PFSK-1 (cell line): ENCODE measurements around the gene PRCD.

Experiments used
- FOXP2 ChIP-seq: optimal IDR thresholded peaks from 2 replicates; pipeline ENCODE3; 2011; ENCODE audit warnings: borderline replicate concordance, control low read depth, inconsistent platforms; ENCODE audit not compliant: insufficient read depth; ENCODE audit errors: extremely low read length, extremely low read depth
- POLR2AphosphoS5 ChIP-seq: IDR thresholded peaks from 2 replicates; pipeline ENCODE4 v1.6.1; 2012; ENCODE audit warnings: low read depth, mild to moderate bottlenecking, control low read depth, low read length, moderate library complexity
- SIN3A ChIP-seq: IDR thresholded peaks from 2 replicates; pipeline ENCODE4 v1.6.1; 2012; ENCODE audit warnings: mild to moderate bottlenecking, low read length, moderate library complexity, borderline replicate concordance; ENCODE audit not compliant: insufficient read depth
- TAF1 ChIP-seq: IDR thresholded peaks from 2 replicates; pipeline ENCODE4 v1.6.1; 2012; ENCODE audit warnings: low read length, control low read depth, borderline replicate concordance; ENCODE audit not compliant: insufficient read depth
- TF ChIP-seq, protein P1 (sequence below), 2 experiments: IDR thresholded peaks; 2 replicates each; pipeline versions ENCODE4 v1.6.1 to v1.8.0; 2011 to 2012; ENCODE audit warnings: low read depth in 2 of 2, low read length in 2 of 2, control low read depth in 1 of 2, inconsistent platforms in 1 of 2, mild to moderate bottlenecking in 1 of 2, moderate library complexity in 1 of 2; ENCODE audit not compliant: insufficient read depth in 1 of 2

Gene PRCD

DNA sequence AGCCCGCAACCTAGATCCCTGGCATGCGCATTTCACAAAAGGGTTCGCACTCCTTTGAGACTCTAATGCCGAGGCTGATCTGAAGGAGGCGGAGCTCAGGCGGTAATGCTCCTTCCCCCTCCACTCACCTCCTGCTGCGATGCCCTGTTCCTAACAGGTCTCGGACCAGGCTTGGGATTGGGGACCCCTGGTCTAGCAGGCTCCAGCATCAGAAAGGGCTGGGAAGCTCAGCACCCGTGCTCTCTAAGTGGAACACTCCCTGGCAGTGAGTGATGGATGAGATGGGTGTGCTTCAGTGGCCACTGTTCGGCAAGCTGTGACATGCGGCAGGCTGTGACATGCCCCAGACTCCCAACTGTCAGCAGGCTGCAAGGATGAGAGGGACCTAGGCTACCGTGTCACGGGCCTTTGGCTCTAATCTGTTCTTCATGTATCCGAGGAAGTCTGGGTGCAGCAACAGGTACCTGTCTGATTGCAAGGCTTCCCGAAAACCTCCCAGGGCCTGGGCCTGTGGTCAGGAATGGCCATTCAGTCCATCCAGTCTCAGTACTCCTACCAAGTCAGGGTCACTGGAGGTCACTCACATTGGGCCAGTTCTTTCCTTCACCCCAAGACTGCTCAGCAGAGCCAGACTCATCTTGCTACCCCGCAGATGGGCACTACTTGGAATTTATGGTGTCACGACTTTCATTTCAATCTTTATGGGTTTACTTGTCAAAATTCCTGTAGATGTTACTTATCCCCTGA, 47.1 kb downstream of the PRCD start:
- TF ChIP-seq POLR2AphosphoS5 (no peak), TAF1 (no peak), FOXP2 (no peak), SIN3A (no peak)
- TF ChIP-seq, protein P1, sequence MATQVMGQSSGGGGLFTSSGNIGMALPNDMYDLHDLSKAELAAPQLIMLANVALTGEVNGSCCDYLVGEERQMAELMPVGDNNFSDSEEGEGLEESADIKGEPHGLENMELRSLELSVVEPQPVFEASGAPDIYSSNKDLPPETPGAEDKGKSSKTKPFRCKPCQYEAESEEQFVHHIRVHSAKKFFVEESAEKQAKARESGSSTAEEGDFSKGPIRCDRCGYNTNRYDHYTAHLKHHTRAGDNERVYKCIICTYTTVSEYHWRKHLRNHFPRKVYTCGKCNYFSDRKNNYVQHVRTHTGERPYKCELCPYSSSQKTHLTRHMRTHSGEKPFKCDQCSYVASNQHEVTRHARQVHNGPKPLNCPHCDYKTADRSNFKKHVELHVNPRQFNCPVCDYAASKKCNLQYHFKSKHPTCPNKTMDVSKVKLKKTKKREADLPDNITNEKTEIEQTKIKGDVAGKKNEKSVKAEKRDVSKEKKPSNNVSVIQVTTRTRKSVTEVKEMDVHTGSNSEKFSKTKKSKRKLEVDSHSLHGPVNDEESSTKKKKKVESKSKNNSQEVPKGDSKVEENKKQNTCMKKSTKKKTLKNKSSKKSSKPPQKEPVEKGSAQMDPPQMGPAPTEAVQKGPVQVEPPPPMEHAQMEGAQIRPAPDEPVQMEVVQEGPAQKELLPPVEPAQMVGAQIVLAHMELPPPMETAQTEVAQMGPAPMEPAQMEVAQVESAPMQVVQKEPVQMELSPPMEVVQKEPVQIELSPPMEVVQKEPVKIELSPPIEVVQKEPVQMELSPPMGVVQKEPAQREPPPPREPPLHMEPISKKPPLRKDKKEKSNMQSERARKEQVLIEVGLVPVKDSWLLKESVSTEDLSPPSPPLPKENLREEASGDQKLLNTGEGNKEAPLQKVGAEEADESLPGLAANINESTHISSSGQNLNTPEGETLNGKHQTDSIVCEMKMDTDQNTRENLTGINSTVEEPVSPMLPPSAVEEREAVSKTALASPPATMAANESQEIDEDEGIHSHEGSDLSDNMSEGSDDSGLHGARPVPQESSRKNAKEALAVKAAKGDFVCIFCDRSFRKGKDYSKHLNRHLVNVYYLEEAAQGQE (IDR thresholded peaks at IDR 0.05; ENCODE audit: insufficient read depth in 1 of 2, low read depth in 2 of 2, low read length in 2 of 2): no peak

DNA sequence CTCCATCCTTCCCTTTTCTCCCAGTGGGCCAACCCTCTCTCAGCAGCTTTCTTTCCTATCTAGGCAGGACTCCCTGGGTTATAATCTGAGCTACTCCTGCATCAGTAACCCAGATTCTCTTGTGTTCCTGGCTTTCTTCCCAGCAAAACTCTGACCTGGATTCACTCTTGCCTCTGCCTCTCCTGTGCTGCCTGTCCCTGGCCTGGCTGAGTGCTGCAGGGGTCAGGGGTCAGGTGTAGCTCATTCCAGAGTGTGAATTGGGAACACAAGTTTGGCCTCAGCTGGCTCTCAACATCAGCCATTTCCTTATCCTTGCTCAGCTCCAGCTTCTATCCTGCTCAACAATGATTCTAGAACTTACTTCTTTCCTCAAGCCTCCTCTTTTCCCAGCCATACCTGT, 48.3 kb downstream of the PRCD start:
- TF ChIP-seq SIN3A (no peak), TAF1 (no peak), FOXP2 (no peak), POLR2AphosphoS5 (no peak)
- TF ChIP-seq, protein P1 (IDR thresholded peaks at IDR 0.05; ENCODE audit: insufficient read depth in 1 of 2, low read depth in 2 of 2, low read length in 2 of 2): no peak

DNA sequence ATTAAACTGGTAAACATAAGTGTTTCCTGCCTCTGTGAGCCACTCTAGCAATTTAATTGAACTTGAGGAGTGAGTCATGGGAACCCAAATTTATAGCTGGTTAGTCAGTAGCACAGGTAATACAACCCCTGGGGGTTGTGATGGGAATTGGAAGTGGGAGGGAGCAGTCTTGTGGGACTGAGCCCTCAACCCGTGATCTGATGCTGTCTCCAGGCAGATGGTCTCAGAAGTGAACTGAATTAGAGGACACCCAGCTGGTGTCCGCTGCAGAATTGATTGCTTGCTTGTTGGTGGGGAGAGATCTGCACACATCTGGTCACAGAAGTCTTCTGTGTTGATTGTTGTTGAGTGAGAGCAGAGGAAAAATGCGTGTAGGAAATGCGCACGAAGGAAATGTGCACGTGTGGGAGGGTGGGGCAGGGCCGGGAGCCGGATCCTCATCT, 53.6 kb downstream of the PRCD start:
- TF ChIP-seq FOXP2: no peak
- no peak for TF ChIP-seq POLR2AphosphoS5
- TF ChIP-seq SIN3A: no peak
- TF ChIP-seq, protein P1 (IDR thresholded peaks at IDR 0.05; ENCODE audit: insufficient read depth in 1 of 2, low read depth in 2 of 2, low read length in 2 of 2): no peak
- no peak for TF ChIP-seq TAF1

DNA sequence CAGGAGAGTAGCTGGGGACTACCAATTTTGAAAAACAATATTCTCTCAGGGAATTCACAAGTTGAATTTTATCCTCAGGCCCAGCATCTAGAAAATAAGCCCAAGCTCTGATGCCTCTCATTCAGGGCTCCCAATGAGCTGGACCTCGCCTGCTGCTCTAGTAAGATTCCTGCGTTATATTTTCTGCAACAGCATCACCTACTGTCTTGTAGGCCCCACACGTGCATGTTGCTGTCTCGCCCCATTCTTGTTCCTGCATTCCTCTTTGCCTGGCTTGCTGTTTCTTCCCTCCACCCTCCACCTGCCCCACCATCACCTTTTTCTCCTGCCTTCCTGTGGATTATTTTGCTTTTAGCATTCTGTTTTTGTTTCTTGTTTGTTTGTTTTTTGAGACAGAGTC, 54.1 kb downstream of the PRCD start:
- TF ChIP-seq SIN3A (no peak), POLR2AphosphoS5 (no peak), FOXP2 (no peak)

DNA sequence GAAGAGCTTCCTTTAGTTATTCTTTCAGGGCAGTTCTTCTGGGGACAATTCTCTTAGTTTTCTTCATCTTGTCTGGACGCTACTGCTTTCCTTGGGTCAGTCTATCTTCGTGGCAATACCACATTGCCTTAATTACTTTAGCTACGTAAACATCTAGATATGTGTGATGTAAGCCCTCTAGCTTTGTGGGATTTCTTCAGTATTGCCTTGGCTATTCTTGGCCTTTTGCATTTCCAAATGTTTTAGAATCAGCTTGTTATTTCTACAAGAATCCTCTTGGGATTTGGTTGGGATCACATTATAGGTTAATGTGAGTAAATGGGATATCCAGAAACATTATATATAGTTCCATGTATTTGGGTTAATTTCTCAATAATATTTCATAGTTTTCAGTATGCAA, 54.8 kb downstream of the PRCD start:
- TF ChIP-seq POLR2AphosphoS5 (no peak), TAF1 (no peak), FOXP2 (no peak), SIN3A (no peak)
- TF ChIP-seq, protein P1 (IDR thresholded peaks at IDR 0.05; ENCODE audit: insufficient read depth in 1 of 2, low read depth in 2 of 2, low read length in 2 of 2): no peak
